H1 (cell line): ENCODE measurements around the gene ZNF571. TPM values are rescaled to one million over a fixed set of nuclear protein-coding genes. Genes with fewer than 3 reads are reported as not detected.
A peak's percentile ranks its signal among the peaks of the same experiment; 100 is the strongest.

Source experiments
- CTCF ChIP-seq, 3 experiments: IDR thresholded peaks; 1 replicate in 2 of 3; 2 replicates in 1 of 3; pipeline versions ENCODE4 v1.5.1 to v1.6.1; 2011; ENCODE audit warnings: low read length in 3 of 3, mild to moderate bottlenecking in 3 of 3, inconsistent platforms in 2 of 3, low read depth in 1 of 3, moderate library complexity in 1 of 3; ENCODE audit not compliant: insufficient read depth in 1 of 3; ENCODE audit errors: control extremely low read depth in 1 of 3
- polyA plus RNA-seq, 7 experiments: library from polyadenylated mRNA; depleted of rRNA in 3 of 7; stranded (reverse) in 5 of 7; unstranded in 2 of 7; fragments of >200 nt in 5 of 7; fragments of 200-250 nt in 2 of 7; gene quantifications; 1 replicate in 5 of 7; 2 replicates in 1 of 7; 4 replicates in 1 of 7; pipeline versions ENCODE4 v1.2.1 to v1.2.3, GENCODE V29; 2011 to 2013; ENCODE audit warnings: missing spikeins in 2 of 7, mixed read lengths in 2 of 7
- total RNA-seq: library from RNA; stranded (reverse); fragmentation: NEBNext Ultra II Directional; extraction: Animal tissue kit (Norgen Biotek cat#: 25700); gene quantifications from 2 replicates; pipeline ENCODE4 v1.2.1, GENCODE V29; 2021

ZNF571 gene
- total and polyA plus RNA-seq, 2 of the 8 experiments (the other 6 are each of a cell fraction or from before 2014, with no cell fraction given) = 1.8 to 3.9 TPM

- peak in 2 of 3 experiments; percentile 34 to 59; a peak in 2 of 4 replicates for TF ChIP-seq CTCF (IDR thresholded peaks at IDR 0.05; ENCODE audit: control extremely low read depth in 1 of 3, insufficient read depth in 1 of 3, low read depth in 1 of 3, low read length in 3 of 3)
Observed at GRCh38 chr19:37583340-37583739, 11.3 kb downstream of the ZNF571 start (continued).
